Activated CD4-positive, alpha-beta T cell treated with anti-CD3 and anti-CD28 coated beads for 36 hours (primary cell): ENCODE results near the gene LCA5. TPM values are rescaled to one million over a fixed set of nuclear protein-coding genes. Genes with fewer than 3 reads are reported as not detected.
A peak's percentile ranks its signal among the peaks of the same experiment; 100 is the strongest.
"Not testable (repeated sequence)": the region's sequence is repeated elsewhere in the genome, so short reads cannot be mapped to it uniquely, and the experiment has no call there.

Source experiments
- ATAC-seq: fragments of 200-7000 bp; cut with Tn5 transposase; one replicate; pipeline ENCODE4 v1.10.0; 2021; ENCODE audit warnings: mild to moderate bottlenecking, moderate library complexity
- CTCF ChIA-PET: fragments of 350-600 bp; sonication (Branson Sonifier 250); formaldehyde crosslinking; loops from one replicate; lab custom pipeline; 2021; ENCODE audit warnings: antibody characterized with exemption; lab: Charles Lee
- POLR2A ChIA-PET: fragments of 350-600 bp; sonication (Branson Sonifier 250); formaldehyde crosslinking; loops from one replicate; lab custom pipeline; 2021; ENCODE audit warnings: antibody characterized with exemption, inconsistent platforms; lab: Charles Lee
- DNase-seq: peaks from one replicate; pipeline ENCODE4 v3.0.0-alpha.2; 2020
- H3K27ac Mint-ChIP-seq: one replicate; pipeline ENCODE4 v1.8.0; 2021; ENCODE audit warnings: mixed read lengths
- H3K27me3 Mint-ChIP-seq: one replicate; pipeline ENCODE4 v1.8.0; 2021; ENCODE audit warnings: mixed read lengths
- H3K36me3 Mint-ChIP-seq: one replicate; pipeline ENCODE4 v1.8.0; 2021; ENCODE audit warnings: low read depth, mixed read lengths
- H3K4me1 Mint-ChIP-seq: one replicate; pipeline ENCODE4 v1.8.0; 2021; ENCODE audit warnings: mixed read lengths
- H3K4me3 Mint-ChIP-seq: one replicate; pipeline ENCODE4 v1.8.0; 2021; ENCODE audit warnings: mild to moderate bottlenecking, moderate library complexity, mixed read lengths
- H3K9me3 Mint-ChIP-seq: one replicate; pipeline ENCODE4 v1.8.0; 2021; ENCODE audit warnings: low read depth, mixed read lengths
- intact Hi-C, 2 experiments: fragments of 100-400 bp; cut with DNase I in 1 of 2; cut with micrococcal nuclease in 1 of 2; formaldehyde crosslinking; loops; one replicate each; pipeline versions ENCODE4 v1.14.2 to v1.15.1; 2022 to 2024; cut with DNase I, micrococcal nuclease
- total RNA-seq, 2 experiments: library from RNA; stranded (reverse); gene quantifications; one replicate each; pipeline ENCODE4 v1.2.3, GENCODE V29; 2021

The LCA5 gene
- total RNA-seq = under 1 TPM; 0.25 to 0.32 TPM

DNA sequence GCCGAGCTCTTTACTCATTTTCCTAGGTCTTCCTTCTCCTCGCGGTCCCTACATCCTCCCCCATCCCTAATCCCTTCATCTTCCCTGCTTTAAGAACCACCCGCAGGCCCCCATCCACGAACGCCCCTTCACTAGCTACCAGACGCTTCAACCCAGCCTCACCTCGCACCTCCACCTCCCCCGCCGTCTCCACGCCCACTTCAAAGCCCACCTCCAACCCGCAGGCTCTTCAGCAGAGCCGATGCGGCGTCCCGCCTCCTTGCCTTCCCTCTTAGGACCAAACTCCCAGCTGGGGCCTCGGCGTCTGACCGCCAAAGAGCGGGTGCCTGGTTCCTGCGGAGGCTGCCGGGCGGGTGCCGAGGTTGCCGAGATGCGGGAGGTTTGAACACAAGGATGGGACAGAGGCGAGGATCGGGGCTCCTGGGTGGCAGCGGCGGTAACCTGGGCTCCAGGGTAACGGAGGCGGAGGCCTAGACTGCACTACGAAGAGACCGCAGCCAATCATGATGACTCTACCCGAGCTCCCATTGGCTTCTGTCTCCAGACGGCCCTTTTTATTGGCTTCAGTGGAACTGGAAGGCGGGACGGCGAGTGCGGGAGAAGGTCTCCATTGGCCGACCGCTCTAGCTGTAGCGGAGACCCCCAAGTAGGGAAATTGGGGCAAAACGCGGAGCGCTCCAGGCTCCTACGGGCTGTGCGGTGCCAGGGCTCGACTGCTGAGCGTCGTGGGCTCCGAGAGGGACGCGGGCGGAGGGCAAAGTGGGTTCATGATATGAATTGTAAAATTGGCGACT, at the start of gene LCA5:
TSS of gene LCA5 (minus strand) at position 477 of the 794 bp plus-strand sequence. CDS start 18,536 bp downstream, outside the sequence.
- no peaks in the 10 kb centered on the region for H3K36me3 Mint-ChIP-seq
- DNase-seq = peak; percentile 90
- peaks cover 8% of the 10 kb centered on the region for H3K27me3 Mint-ChIP-seq
- H3K9me3 Mint-ChIP-seq = no peaks in the 10 kb centered on the region
- ChIA-PET CTCF (interaction anchor here (0.8 to 1.4 kb wide), 3 partner anchors 13 to 32 kb away, joined by 3 to 5 read pairs (median 3); no protein-coding TSS in a partner anchor), POLR2A (interaction anchor here (0.6 kb wide), 1 partner anchor 24 kb away, joined by 4 read pairs; no protein-coding TSS in a partner anchor)
- no peak within 1 kb of the TSS for H3K4me3 Mint-ChIP-seq
- no peaks in the 10 kb centered on the region for H3K4me1 Mint-ChIP-seq
- H3K27ac Mint-ChIP-seq = no peak within 1 kb of the TSS
- intact Hi-C loops = loop anchor here (1.0 to 10.0 kb wide), 8 partner anchors 303 to 670 kb away; partner anchors contain the start of genes HMGN3 (in 2 of the 2), PHIP (in 2 of the 2), TTK (in 2 of the 2) and BCKDHB (in 1 of the 2)
- ATAC-seq = peak; percentile 100

DNA sequence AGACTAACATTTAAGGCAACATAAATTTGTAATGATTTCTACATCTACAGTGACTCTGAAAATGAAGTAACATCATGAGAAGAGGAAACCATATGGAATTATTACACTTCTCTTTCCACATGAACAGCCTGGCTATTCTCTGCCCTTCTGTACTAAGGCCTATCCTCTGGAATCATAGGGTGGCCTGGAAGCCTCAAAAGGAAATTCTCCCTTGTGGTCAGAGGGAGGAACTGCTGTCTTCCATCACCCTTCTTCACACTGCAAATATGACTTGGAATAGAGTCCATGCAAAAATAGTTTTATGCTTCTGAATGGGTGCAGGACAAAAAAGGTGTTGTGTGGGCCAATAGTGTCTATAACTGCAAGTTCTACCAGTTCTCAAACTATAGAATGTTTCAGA, 49.3 kb upstream of the LCA5 start:
- POLR2A ChIA-PET = no interaction called here
- Mint-ChIP-seq H3K27me3 (no peaks in the 10 kb centered on the region), H3K27ac (no peak overlapping the region), H3K4me1 (no peaks in the 10 kb centered on the region), H3K9me3 (peaks cover 3% of the 10 kb centered on the region), H3K36me3 (no peaks in the 10 kb centered on the region), H3K4me3 (no peak overlapping the region)
- ATAC-seq (no peak), DNase-seq (no peak)
- CTCF ChIA-PET = interaction anchor here (0.6 kb wide), 1 partner anchor 65 kb away, joined by 3 read pairs; no protein-coding TSS in a partner anchor
- intact Hi-C loops = no loop called here

DNA sequence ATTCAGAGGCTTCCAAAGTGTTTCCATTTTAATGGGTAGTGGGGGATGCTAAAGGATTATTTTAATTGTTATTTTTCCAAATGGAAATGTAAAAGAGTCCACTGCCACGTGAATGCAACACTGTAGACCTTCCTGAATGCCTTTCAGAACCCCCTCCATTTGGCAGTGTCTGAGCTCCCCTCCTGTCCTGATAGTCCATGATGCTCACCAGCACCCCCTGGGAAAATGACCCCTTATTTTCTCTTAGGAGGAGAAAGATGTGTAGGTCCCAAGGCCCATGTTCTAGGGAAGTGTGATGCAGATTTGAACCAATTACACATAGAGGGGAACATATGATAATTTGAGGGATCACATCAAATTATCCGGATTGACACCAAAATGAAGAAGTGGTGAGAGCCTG, 47.1 kb upstream of the LCA5 start:
- H3K4me3 Mint-ChIP-seq = no peak overlapping the region
- no peak overlapping the region for H3K27ac Mint-ChIP-seq
- H3K36me3 Mint-ChIP-seq = no peaks in the 10 kb centered on the region
- ChIA-PET POLR2A (no interaction called here), CTCF (no interaction called here)
- H3K4me1 Mint-ChIP-seq = no peaks in the 10 kb centered on the region
- peaks cover 9% of the 10 kb centered on the region for H3K9me3 Mint-ChIP-seq
- H3K27me3 Mint-ChIP-seq = no peaks in the 10 kb centered on the region
- DNase-seq (no peak), ATAC-seq (no peak)
- intact Hi-C loops = no loop called here

DNA sequence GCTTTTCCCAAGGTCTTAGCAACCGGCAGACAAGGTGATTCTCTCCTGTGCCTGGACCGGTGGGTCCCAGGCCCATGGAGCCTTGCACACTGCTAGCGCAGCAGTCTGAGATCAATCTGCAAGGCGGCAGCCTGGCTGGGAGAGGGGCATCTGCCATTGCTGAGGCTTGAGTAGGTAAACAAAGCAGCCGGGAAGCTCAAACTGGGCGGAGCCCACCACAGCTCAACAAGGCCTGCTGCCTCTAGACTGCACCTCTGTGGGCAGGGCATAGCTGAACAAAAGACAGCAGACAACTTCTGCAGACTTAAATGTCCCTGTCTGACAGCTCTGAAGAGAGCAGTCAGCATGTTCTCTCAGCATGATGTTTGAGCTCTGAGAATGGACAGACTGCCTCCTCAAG, 40.7 kb upstream of the LCA5 start:
- intact Hi-C loops = loop anchor here in 1 of 2 experiments (10.0 kb wide), 1 partner anchor 287 kb away; no protein-coding TSS in a partner anchor
- POLR2A ChIA-PET, H3K4me3 Mint-ChIP-seq, ATAC-seq, H3K36me3 Mint-ChIP-seq, H3K27me3 Mint-ChIP-seq, H3K4me1 Mint-ChIP-seq, H3K27ac Mint-ChIP-seq, H3K9me3 Mint-ChIP-seq, DNase-seq: not testable (repeated sequence)
- CTCF ChIA-PET = interaction anchor here (1.0 kb wide), 1 partner anchor 14 kb away, joined by 3 read pairs; no protein-coding TSS in a partner anchor

DNA sequence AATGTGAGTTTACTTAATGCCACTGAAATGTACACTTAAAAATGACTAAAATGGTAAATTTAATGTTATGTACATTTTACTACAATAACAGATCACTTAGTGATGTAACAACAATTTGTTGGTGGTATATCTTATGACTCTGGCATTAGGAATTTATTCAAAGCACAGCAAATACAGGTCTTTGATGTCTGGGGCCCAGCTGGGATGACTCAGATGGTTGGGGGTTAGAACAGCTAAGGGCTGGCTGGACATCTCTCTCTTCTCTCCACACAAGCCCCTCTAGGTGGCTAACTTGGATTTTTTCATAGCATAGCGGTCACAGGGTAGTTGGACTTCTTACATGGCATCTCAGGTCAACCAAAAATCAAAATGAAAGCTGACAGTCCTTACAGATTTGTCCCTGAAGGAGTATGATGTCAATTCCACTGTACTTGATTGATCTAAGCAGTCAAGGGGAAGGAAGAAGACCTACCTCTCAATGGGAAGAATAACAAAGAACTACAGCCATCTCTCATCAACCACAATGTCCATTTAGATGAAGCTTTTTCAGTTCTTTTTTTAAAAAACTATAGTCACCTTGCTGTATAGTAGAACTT, 37.5 kb upstream of the LCA5 start:
- DNase-seq (no peak), ATAC-seq (no peak)
- intact Hi-C loops = loop anchor here in 1 of 2 experiments (10.0 kb wide), 1 partner anchor 290 kb away; no protein-coding TSS in a partner anchor
- POLR2A ChIA-PET = no interaction called here
- CTCF ChIA-PET = interaction anchor here (0.7 to 1.1 kb wide), 2 partner anchors 95 to 140 kb away, joined by 3 to 4 read pairs; no protein-coding TSS in a partner anchor
- Mint-ChIP-seq H3K4me1 (no peaks in the 10 kb centered on the region), H3K36me3 (no peaks in the 10 kb centered on the region), H3K27me3 (no peaks in the 10 kb centered on the region), H3K9me3 (peaks cover 2% of the 10 kb centered on the region), H3K4me3 (no peak overlapping the region), H3K27ac (no peak overlapping the region)

DNA sequence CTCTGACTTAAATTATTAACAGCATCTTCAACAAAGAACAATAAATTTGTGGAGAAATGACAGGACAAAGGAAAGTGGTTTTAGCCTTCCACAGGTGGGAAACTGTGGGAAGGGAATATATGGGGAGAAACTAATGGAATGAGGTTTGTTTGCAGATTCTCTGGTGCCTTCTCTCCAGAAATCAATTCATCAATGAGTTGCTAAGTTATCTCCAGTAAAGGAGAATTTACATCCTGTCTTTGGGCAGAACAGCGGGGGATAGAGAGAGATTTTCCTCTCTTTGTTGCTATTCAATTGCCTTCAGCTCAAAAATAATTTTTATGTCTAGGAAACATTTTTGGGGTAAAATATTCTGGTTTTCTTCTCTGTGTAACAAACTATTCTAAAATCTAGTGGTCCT, 36.9 kb upstream of the LCA5 start:
- Mint-ChIP-seq H3K4me1 (no peaks in the 10 kb centered on the region), H3K36me3 (no peaks in the 10 kb centered on the region), H3K4me3 (no peak overlapping the region), H3K9me3 (peaks cover 2% of the 10 kb centered on the region), H3K27me3 (no peaks in the 10 kb centered on the region), H3K27ac (no peak overlapping the region)
- ChIA-PET CTCF (no interaction called here), POLR2A (no interaction called here)
- ATAC-seq (no peak), DNase-seq (no peak)
- intact Hi-C loops = loop anchor here in 1 of 2 experiments (10.0 kb wide), 1 partner anchor 291 kb away; no protein-coding TSS in a partner anchor

DNA sequence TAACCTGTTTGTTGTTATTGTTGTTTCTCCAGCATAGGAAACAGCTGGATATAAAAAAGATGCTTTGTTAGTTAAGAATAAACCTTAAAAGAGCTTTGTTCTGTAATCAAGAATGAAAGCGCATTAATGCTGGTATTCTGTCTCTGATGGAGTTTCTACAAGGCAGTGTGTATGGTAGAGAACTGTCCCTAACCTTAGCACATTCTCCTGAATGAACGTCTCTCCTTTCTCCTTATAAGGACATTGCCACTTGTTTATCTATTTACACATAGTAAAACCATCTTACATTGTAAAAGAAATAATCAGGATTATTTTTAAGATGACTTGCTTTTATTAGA, 33.8 kb upstream of the LCA5 start:
- intact Hi-C loops = loop anchor here (2.0 to 10.0 kb wide), 2 partner anchors 244 to 294 kb away; no protein-coding TSS in a partner anchor
- Mint-ChIP-seq H3K9me3 (no peaks in the 10 kb centered on the region), H3K27ac (no peak overlapping the region), H3K27me3 (no peaks in the 10 kb centered on the region), H3K4me3 (no peak overlapping the region), H3K36me3 (no peaks in the 10 kb centered on the region), H3K4me1 (no peaks in the 10 kb centered on the region)
- ChIA-PET CTCF (interaction anchor here (0.7 to 1.6 kb wide), 13 partner anchors 10 to 297 kb away, joined by 3 to 7 read pairs (median 4); no protein-coding TSS in a partner anchor), POLR2A (no interaction called here)
- ATAC-seq (no peak), DNase-seq (no peak)

DNA sequence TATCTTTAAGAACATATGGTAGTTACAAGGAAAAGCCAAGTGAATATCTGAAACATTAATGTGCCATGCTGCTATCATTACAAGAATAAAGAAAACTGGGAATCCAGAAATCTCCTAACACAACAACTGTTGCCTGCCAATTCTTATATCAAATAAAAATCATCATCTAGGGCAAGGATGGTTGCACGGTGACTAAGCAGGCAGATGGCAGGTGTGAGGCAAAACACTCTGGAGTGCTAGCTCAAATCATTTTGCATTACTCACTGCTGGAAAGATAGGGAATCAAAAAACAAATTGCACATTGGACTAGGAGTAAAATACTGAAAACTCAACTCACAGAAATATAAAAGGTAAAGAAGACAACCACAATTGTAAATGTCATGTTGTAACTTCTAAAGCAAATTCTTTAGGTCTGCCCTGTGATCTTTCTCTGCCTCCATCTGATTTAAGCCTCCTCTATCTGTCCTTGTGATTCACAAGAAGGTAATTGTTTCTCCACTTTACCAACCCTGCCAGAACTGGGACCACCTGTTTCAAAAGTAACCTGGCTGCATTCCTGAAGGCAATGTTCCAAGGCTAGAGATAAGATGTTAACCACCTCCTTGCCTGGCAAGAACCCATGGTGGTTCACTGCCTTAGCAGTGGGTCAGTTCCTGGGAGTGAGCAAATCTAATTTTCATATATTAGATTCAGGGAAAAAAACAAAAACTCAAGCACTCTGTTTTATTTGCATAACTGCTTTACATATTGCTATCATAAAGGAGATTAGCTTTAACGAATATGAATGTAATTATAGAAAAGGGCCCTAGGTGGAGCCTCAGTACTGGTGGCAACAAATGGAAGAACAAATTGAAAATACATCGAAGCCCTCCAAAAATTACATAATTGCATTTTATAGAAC, 33.1 kb upstream of the LCA5 start:
- ChIA-PET POLR2A (no interaction called here), CTCF (interaction anchor here (0.7 to 1.6 kb wide), 13 partner anchors 9 to 298 kb away, joined by 3 to 7 read pairs (median 4); no protein-coding TSS in a partner anchor)
- no peaks in the 10 kb centered on the region for H3K36me3 Mint-ChIP-seq
- H3K27me3 Mint-ChIP-seq = no peaks in the 10 kb centered on the region
- H3K27ac Mint-ChIP-seq = no peak overlapping the region
- ATAC-seq = no peak
- no peak for DNase-seq
- intact Hi-C loops = loop anchor here (1.0 to 10.0 kb wide), 5 partner anchors 102 to 299 kb away; no protein-coding TSS in a partner anchor
- no peak overlapping the region for H3K4me3 Mint-ChIP-seq
- H3K9me3 Mint-ChIP-seq = no peaks in the 10 kb centered on the region
- H3K4me1 Mint-ChIP-seq = no peaks in the 10 kb centered on the region

DNA sequence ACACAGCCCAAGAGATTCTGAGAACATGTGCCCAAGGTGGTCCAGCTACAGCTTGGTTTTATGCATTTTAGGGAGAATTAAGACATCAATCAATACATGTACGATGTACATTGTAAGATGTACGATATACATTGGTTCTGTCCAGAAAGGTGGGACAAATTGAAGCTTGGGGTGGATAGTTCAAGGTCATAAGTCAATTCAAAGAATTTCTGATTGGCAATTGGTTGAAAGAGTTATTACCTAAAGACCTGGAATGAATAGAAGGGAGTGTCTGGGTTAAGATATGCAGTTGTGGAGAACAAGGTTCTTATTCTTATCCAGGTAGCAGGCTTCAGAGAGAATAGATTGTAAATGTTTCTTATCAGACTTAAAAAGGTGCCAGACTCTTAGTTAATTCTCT, 31.8 kb upstream of the LCA5 start:
- CTCF ChIA-PET = interaction anchor here (0.5 to 1.0 kb wide), 2 partner anchors 32 to 233 kb away, joined by 3 read pairs; partner anchors contain the start of gene LCA5

DNA sequence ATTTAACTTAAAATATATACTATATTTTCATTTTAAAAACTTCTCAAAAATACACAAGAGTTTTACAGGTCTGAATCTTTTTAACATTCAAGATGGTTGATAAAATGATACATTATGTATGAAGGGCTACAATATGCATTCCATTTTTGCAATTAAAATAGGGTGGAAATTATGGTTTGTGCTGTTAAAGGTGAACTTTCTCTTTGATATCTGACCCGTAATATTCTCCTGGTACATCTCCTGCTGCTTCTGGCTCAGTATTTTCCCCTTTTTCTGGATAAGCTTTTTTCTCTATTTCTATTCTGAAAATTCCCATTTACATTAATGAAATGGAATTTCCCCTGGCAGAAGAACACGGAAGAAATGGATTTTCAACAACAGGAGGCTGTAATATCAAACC, 27.4 kb upstream of the LCA5 start:
- ATAC-seq (no peak), DNase-seq (no peak)
- intact Hi-C loops = no loop called here
- Mint-ChIP-seq H3K4me3 (no peak overlapping the region), H3K27ac (no peak overlapping the region), H3K9me3 (no peaks in the 10 kb centered on the region), H3K27me3 (no peaks in the 10 kb centered on the region), H3K36me3 (no peaks in the 10 kb centered on the region), H3K4me1 (no peaks in the 10 kb centered on the region)
- ChIA-PET POLR2A (no interaction called here), CTCF (no interaction called here)

More for the DNA sequence above, 31.8 kb upstream of the LCA5 start:
- Mint-ChIP-seq H3K27me3 (no peaks in the 10 kb centered on the region), H3K4me1 (no peaks in the 10 kb centered on the region), H3K9me3 (no peaks in the 10 kb centered on the region), H3K27ac (no peak overlapping the region), H3K36me3 (no peaks in the 10 kb centered on the region), H3K4me3 (no peak overlapping the region)
- DNase-seq = no peak
- POLR2A ChIA-PET = no interaction called here
- intact Hi-C loops = no loop called here
- ATAC-seq = no peak

DNA sequence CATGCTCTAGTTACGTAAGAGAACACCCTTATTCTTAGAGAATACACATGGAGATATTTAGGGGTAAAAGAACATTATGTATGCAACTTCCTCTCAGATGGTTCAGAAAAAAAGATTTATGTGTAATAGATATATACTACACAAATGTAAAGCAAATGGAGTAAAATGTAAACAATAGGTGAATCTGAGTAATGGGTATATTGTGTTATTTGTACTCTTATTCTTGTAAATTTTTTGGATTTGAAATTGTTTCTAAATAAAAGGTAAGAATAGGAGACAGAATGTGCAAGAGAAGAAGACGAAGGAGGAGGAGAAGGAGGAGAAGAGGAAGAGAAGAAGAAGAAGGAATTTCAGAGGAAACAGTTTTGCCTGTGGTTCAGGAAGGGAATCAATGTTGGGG, 22.5 kb upstream of the LCA5 start:
- ATAC-seq = no peak
- Mint-ChIP-seq H3K4me3 (no peak overlapping the region), H3K27me3 (no peaks in the 10 kb centered on the region), H3K36me3 (no peaks in the 10 kb centered on the region), H3K9me3 (no peaks in the 10 kb centered on the region), H3K27ac (no peak overlapping the region), H3K4me1 (no peaks in the 10 kb centered on the region)
- POLR2A ChIA-PET = no interaction called here
- intact Hi-C loops = no loop called here
- CTCF ChIA-PET = no interaction called here
- no peak for DNase-seq
